Prostate gland (tissue), 2 donors: ENCODE data around the gene IL3. TPM values are rescaled to one million over a fixed set of nuclear protein-coding genes. Genes with fewer than 3 reads are reported as not detected.

Source experiments
- DNase-seq: peaks from one replicate; pipeline ENCODE4 v3.0.0-alpha.2; 2019; ENCODE audit warnings: low spot score
- H3K27ac ChIP-seq, 2 donors: fragments of 200-600 bp; sonication (generic); 2 replicates each; pipeline ENCODE4 v1.5.1; 2017 to 2019
- H3K27me3 ChIP-seq: fragments of 200-600 bp; sonication (generic); replicated peaks from 2 replicates; pipeline ENCODE4 v1.5.1; 2019; ENCODE audit not compliant: insufficient read depth
- H3K36me3 ChIP-seq, 2 donors: fragments of 200-600 bp; sonication (generic); 1 replicate in 1 of 2; 2 replicates in 1 of 2; pipeline versions ENCODE4 v1.5.1 to v1.8.1; 2017 to 2019
- H3K4me1 ChIP-seq: fragments of 200-600 bp; sonication (generic); replicated peaks from 2 replicates; pipeline ENCODE4 v1.5.1; 2019
- H3K4me3 ChIP-seq, 2 donors: fragments of 200-600 bp; sonication (generic); 2 replicates each; pipeline ENCODE4 v1.5.1; 2017 to 2019
- H3K9me3 ChIP-seq: fragments of 200-600 bp; sonication (generic); 2 replicates; pipeline ENCODE4 v1.5.1; 2017
- CTCF ChIP-seq, 4 experiments: fragments of 200-600 bp in 2 of 4; fragments of 450-650 bp in 2 of 4; sonication (generic) in 2 of 4; IDR thresholded peaks; 1 replicate in 3 of 4; 2 replicates in 1 of 4; pipeline ENCODE4 v1.5.1; 2016 to 2019; ENCODE audit warnings: antibody characterized with exemption in 4 of 4, mild to moderate bottlenecking in 2 of 4, moderate library complexity in 2 of 4
- POLR2A ChIP-seq: fragments of 450-650 bp; IDR thresholded peaks from one replicate; pipeline ENCODE4 v1.6.1; 2016; ENCODE audit warnings: antibody characterized with exemption, mild to moderate bottlenecking
- POLR2AphosphoS5 ChIP-seq: sonication (generic); formaldehyde crosslinking; IDR thresholded peaks from one replicate; pipeline ENCODE4 v1.6.1; 2017; ENCODE audit warnings: antibody characterized with exemption
- WGBS: methylation state at CpG from one replicate; pipeline ENCODE4 v1.1.5; 2018; 5-methylcytosine and 5-hydroxymethylcytosine counted together
- intact Hi-C: fragments of 100-400 bp; cut with DNase I; formaldehyde crosslinking; loops from one replicate; pipeline ENCODE4 v1.14.2; 2022
- total RNA-seq, 2 donors: library from RNA; depleted of rRNA; stranded (reverse); fragments of >200 nt; gene quantifications; one replicate each; pipeline ENCODE4 v1.1.0, GENCODE V29; 2016

The IL3 gene
- total RNA-seq, 2 donors from 2014 or later, result not detected

GRCh38 chr5:132071338-132071707, 10.9 kb downstream of the IL3 start:
- TF ChIP-seq POLR2AphosphoS5 (no peak), CTCF (IDR thresholded peaks at IDR 0.05) (no peak), POLR2A (no peak)
- WGBS, result 79% methylated on average over 2 of the region's 2 CpGs
- Histone ChIP-seq H3K36me3 (no peaks in the 10 kb centered on the region), H3K27ac (no peak overlapping the region), H3K9me3 (no peaks in the 10 kb centered on the region), H3K27me3 (no peaks in the 10 kb centered on the region), H3K4me3 (no peak overlapping the region), H3K4me1 (no peaks in the 10 kb centered on the region)
- no peak for DNase-seq
- intact Hi-C loops, result no loop called here

- DNase-seq, result no peak
- intact Hi-C loops, result no loop called here
- TF ChIP-seq CTCF (IDR thresholded peaks at IDR 0.05) (no peak), POLR2AphosphoS5 (no peak)
- Histone ChIP-seq H3K27me3 (no peaks in the 10 kb centered on the region), H3K4me1 (no peaks in the 10 kb centered on the region), H3K9me3 (no peaks in the 10 kb centered on the region), H3K4me3 (no peak overlapping the region), H3K36me3 (no peaks in the 10 kb centered on the region), H3K27ac (no peak overlapping the region)
- WGBS, result 90% methylated on average over 4 of the region's 4 CpGs
Measured at GRCh38 chr5:132072070-132072469, 11.6 kb downstream of the IL3 start.

- no peak for TF ChIP-seq POLR2AphosphoS5
- no peak for TF ChIP-seq CTCF (IDR thresholded peaks at IDR 0.05)
- no peak for TF ChIP-seq POLR2A
- H3K27me3 ChIP-seq, result no peaks in the 10 kb centered on the region
- intact Hi-C loops, result no loop called here
- H3K36me3 ChIP-seq, result no peaks in the 10 kb centered on the region
- no peak overlapping the region for H3K27ac ChIP-seq
- no peak overlapping the region for H3K4me3 ChIP-seq
- 53% methylated on average over 2 of the region's 2 CpGs for WGBS
- H3K9me3 ChIP-seq, result no peaks in the 10 kb centered on the region
- no peaks in the 10 kb centered on the region for H3K4me1 ChIP-seq
- no peak for DNase-seq
Measured at GRCh38 chr5:132072528-132072927, 12.1 kb downstream of the IL3 start.

GRCh38 chr5:132073231-132074013, 13.0 kb downstream of the IL3 start, which contains the start of gene CSF2:
Gene CSF2 (plus strand): TSS chr5:132073789. CDS start chr5:132073824, 35 bp downstream.
- no peaks in the 10 kb centered on the region for H3K27me3 ChIP-seq
- no peaks in the 10 kb centered on the region for H3K4me1 ChIP-seq
- H3K36me3 ChIP-seq, result no peaks in the 10 kb centered on the region
- H3K9me3 ChIP-seq, result no peaks in the 10 kb centered on the region
- no peak within 1 kb of the TSS for H3K27ac ChIP-seq
- intact Hi-C loops, result no loop called here
- no peak within 1 kb of the TSS for H3K4me3 ChIP-seq
- TF ChIP-seq CTCF (IDR thresholded peaks at IDR 0.05), result no peak
- no peak for TF ChIP-seq POLR2AphosphoS5
- DNase-seq, result no peak
- 79% methylated on average over 12 of the region's 12 CpGs for WGBS

GRCh38 chr5:132074091-132074771, 13.8 kb downstream of the IL3 start:
- H3K4me1 ChIP-seq, result no peaks in the 10 kb centered on the region
- H3K27me3 ChIP-seq, result no peaks in the 10 kb centered on the region
- H3K4me3 ChIP-seq, result no peak overlapping the region
- TF ChIP-seq POLR2AphosphoS5, result no peak
- TF ChIP-seq POLR2A, result no peak
- TF ChIP-seq CTCF (IDR thresholded peaks at IDR 0.05), result no peak
- DNase-seq, result no peak
- intact Hi-C loops, result no loop called here
- H3K27ac ChIP-seq, result no peak overlapping the region
- H3K36me3 ChIP-seq, result no peaks in the 10 kb centered on the region
- H3K9me3 ChIP-seq, result no peaks in the 10 kb centered on the region
- WGBS, result 88% methylated on average over 7 of the region's 7 CpGs
